Activated CD4-positive, CD25-positive, alpha-beta regulatory T cell treated with anti-CD3 and anti-CD28 coated beads, Interleukin-2, amount 50 U/mL, for 72 hours (primary cell): ENCODE measurements around the gene LEF1.

Source experiments
- DNase-seq: peaks from one replicate; pipeline ENCODE4 v3.0.0; 2021

The LEF1 gene

GRCh38 chr4:108168671-108169523 lies at the start of gene LEF1:
Gene LEF1 (minus strand): TSS chr4:108168932. CDS start chr4:108167767, 1,165 bp downstream.
- peak; percentile 78 for DNase-seq

GRCh38 chr4:108216510-108216909 lies 47.8 kb upstream of the LEF1 start:
- DNase-seq = no peak

GRCh38 chr4:108215055-108215454 lies 46.3 kb upstream of the LEF1 start:
- no peak for DNase-seq

- DNase-seq = no peak
These were observed 45.0 kb upstream of the LEF1 start for GRCh38 chr4:108213723-108214122.

- no peak for DNase-seq
These were observed 44.6 kb upstream of the LEF1 start for GRCh38 chr4:108213308-108213707.

GRCh38 chr4:108210989-108211835 lies 42.5 kb upstream of the LEF1 start:
- no peak for DNase-seq

- DNase-seq = no peak
These were observed 40.8 kb upstream of the LEF1 start for GRCh38 chr4:108209489-108209888.

- no peak for DNase-seq
These were observed 37.1 kb upstream of the LEF1 start for GRCh38 chr4:108205859-108206258.

- DNase-seq = no peak
These were observed 35.8 kb upstream of the LEF1 start for GRCh38 chr4:108204518-108204917.

GRCh38 chr4:108203377-108203776 lies 34.6 kb upstream of the LEF1 start:
- no peak for DNase-seq

GRCh38 chr4:108201774-108202173 lies 33.0 kb upstream of the LEF1 start:
- DNase-seq = no peak

- DNase-seq = no peak
These were observed 31.1 kb upstream of the LEF1 start for GRCh38 chr4:108199881-108200280.

- no peak for DNase-seq
These were observed 25.3 kb upstream of the LEF1 start for GRCh38 chr4:108193886-108194672.

GRCh38 chr4:108192935-108193334 lies 24.2 kb upstream of the LEF1 start:
- no peak for DNase-seq

GRCh38 chr4:108192056-108192455 lies 23.3 kb upstream of the LEF1 start:
- no peak for DNase-seq

- DNase-seq = no peak
These were observed 22.7 kb upstream of the LEF1 start for GRCh38 chr4:108191269-108191914.

- DNase-seq = no peak
These were observed 20.0 kb upstream of the LEF1 start for GRCh38 chr4:108188770-108189169.

- DNase-seq = no peak
These were observed 16.5 kb upstream of the LEF1 start for GRCh38 chr4:108185252-108185651.

- no peak for DNase-seq
These were observed 15.8 kb upstream of the LEF1 start for GRCh38 chr4:108184453-108185049.

- no peak for DNase-seq
These were observed 13.0 kb upstream of the LEF1 start for GRCh38 chr4:108181704-108182103.

GRCh38 chr4:108180513-108180912 lies 11.8 kb upstream of the LEF1 start:
- no peak for DNase-seq

GRCh38 chr4:108175966-108176365 lies 7.2 kb upstream of the LEF1 start:
- no peak for DNase-seq
